GM12892 (cell line): Measurements from ENCODE around the gene SLC7A11.

Experiments
- POLR2A ChIP-seq: IDR thresholded peaks from 2 replicates; pipeline ENCODE4 v1.6.1; 2011; ENCODE audit warnings: low read depth, low read length, control low read depth
- POLR2AphosphoS5 ChIP-seq: IDR thresholded peaks from 2 replicates; pipeline ENCODE4 v1.6.1; 2011; ENCODE audit warnings: low read depth, low read length, control low read depth
- TAF1 ChIP-seq: IDR thresholded peaks from 2 replicates; pipeline ENCODE4 v1.6.1; 2011; ENCODE audit warnings: low read depth, mild to moderate bottlenecking, control low read depth, low read length, borderline replicate concordance

GRCh38 chr4:138202686-138203085 is 39.5 kb downstream of the SLC7A11 start:
- TF ChIP-seq TAF1, result no peak
- no peak for TF ChIP-seq POLR2AphosphoS5
- no peak for TF ChIP-seq POLR2A
